ENCODE data around the gene MCRIP2. TPM values are rescaled to one million over a fixed set of nuclear protein-coding genes. Genes with fewer than 3 reads are reported as not detected.
A peak's percentile ranks its signal among the peaks of the same experiment; 100 is the strongest.

The MCRIP2 gene
- polyA plus RNA-seq, 4 donors = 3.5 to 30.3 (median 15.3) TPM

- peak in 3 of 4 donors; percentile 58 to 79 (median 79) for DNase-seq (ENCODE audit: low read depth in 4 of 4, low spot score in 3 of 4)
Measured at GRCh38 chr16:667780-668518, 26.3 kb downstream of the MCRIP2 start, which contains the start of gene RHOT2. Gene RHOT2, plus strand, starts transcription at chr16:668132. Its CDS starts 68 bp downstream, at chr16:668200.

- no peak for DNase-seq (ENCODE audit: low read depth in 4 of 4, low spot score in 3 of 4)
Measured at GRCh38 chr16:668519-669171, 27.0 kb downstream of the MCRIP2 start.

GRCh38 chr16:669666-670065, 28.0 kb downstream of the MCRIP2 start:
- no peak for DNase-seq (ENCODE audit: low read depth in 4 of 4, low spot score in 3 of 4)

GRCh38 chr16:670485-671352, 29.1 kb downstream of the MCRIP2 start:
- DNase-seq (ENCODE audit: low read depth in 4 of 4, low spot score in 3 of 4) = no peak

GRCh38 chr16:671353-672131, 29.9 kb downstream of the MCRIP2 start:
- DNase-seq (ENCODE audit: low read depth in 4 of 4, low spot score in 3 of 4) = no peak

DNA sequence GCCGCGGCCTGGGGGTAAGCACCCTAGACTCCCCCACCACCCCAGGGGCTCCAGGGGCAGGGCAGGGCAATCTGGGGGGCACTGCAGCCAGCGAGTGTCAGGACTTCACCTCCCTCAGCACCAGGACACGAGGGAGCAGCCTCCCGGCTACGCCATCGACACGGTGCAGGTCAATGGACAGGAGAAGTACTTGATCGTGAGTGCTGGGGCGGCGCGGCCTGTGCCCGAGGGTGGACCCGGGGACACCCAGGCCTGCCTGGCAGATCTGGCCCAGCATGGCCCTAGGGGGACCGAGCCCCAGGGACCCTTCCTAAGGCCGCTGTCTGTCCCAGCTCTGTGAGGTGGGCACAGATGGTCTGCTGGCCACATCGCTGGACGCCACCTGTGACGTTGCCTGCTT, 30.7 kb downstream of the MCRIP2 start:
- no peak for DNase-seq (ENCODE audit: low read depth in 4 of 4, low spot score in 3 of 4)

GRCh38 chr16:672851-673250, 31.2 kb downstream of the MCRIP2 start:
- DNase-seq (ENCODE audit: low read depth in 4 of 4, low spot score in 3 of 4) = no peak

DNA sequence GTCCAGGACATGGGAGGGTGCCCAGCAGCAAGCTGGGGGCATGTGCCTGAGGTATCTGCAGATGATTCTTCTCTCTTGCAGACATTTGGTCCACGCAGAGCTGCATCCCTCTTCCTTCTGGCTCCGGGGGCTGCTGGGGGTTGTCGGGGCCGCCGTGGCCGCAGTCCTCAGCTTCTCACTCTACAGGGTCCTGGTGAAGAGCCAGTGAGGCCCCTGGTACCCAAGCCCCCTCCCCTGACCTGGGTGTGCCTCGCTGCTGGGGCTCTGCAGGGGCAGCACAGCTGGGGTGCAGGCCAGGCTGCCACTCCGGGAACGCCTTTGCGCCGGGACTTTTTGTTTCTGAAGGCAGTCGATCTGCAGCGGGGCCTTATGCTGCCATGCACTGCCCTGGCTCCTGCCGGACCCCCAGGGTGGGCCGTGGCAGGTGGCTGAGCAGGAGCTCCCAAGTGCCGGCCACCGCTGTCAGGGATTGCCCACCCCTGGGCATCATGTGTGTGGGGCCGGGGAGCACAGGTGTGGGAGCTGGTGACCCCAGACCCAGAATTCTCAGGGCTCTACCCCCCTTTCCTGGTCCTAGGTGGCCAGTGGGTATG, 31.9 kb downstream of the MCRIP2 start:
- no peak for DNase-seq (ENCODE audit: low read depth in 4 of 4, low spot score in 3 of 4)

GRCh38 chr16:674214-674881, 32.7 kb downstream of the MCRIP2 start:
- DNase-seq (ENCODE audit: low read depth in 4 of 4, low spot score in 3 of 4) = no peak

GRCh38 chr16:674968-675883, 33.6 kb downstream of the MCRIP2 start, which contains the start of gene RHBDL1:
Gene RHBDL1, plus strand, starts transcription at chr16:675671. Its CDS starts 120 bp downstream, at chr16:675791.
- no peak for DNase-seq (ENCODE audit: low read depth in 4 of 4, low spot score in 3 of 4)

GRCh38 chr16:675884-676564, 34.4 kb downstream of the MCRIP2 start:
- DNase-seq (ENCODE audit: low read depth in 4 of 4, low spot score in 3 of 4) = no peak

- no peak for DNase-seq (ENCODE audit: low read depth in 4 of 4, low spot score in 3 of 4)
Measured at GRCh38 chr16:676565-676902, 34.9 kb downstream of the MCRIP2 start.

- no peak for DNase-seq (ENCODE audit: low read depth in 4 of 4, low spot score in 3 of 4)
Measured at GRCh38 chr16:676913-677312, 35.3 kb downstream of the MCRIP2 start.

- DNase-seq (ENCODE audit: low read depth in 4 of 4, low spot score in 3 of 4) = no peak
Measured at GRCh38 chr16:677316-678190, 35.9 kb downstream of the MCRIP2 start.

DNA sequence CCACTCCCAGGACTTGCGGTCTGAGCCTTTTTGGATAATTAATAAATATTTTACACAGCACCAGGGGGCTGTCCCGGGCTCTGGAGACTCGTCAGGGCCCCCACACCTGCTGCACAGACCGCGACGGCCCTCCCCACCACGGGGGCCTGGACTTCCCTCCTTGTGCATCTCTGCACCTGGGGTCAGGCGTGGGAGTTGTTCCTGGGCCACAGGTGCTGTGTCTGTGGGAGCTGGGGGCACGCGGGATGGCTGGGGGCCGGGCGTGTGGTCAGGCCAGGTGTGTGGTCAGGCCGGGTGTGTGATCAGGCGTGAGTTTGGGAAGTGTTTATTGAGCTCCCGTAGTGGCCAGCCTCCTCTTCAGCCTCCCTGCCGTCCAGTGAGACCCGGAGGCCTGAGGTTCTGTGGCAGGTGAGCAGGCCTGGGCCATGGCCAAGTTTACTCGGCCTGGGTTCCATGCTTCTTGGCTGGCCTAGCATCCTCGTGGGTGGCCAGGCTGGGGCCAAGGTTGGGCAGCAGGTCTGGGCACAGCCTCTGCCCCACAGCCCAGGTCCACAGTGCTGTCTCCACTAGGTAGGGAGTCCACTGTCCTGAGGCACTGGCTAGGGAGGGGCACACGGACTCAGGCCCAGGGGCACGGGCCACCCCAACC, 36.7 kb downstream of the MCRIP2 start:
- no peak for DNase-seq (ENCODE audit: low read depth in 4 of 4, low spot score in 3 of 4)

All from left renal pelvis (tissue), 4 donors.